Naive thymus-derived CD8-positive, alpha-beta T cell (primary cell): ENCODE results near the gene PAPPA. TPM values are rescaled to one million over a fixed set of nuclear protein-coding genes. Genes with fewer than 3 reads are reported as not detected.

Source experiments
- ATAC-seq, 2 donors: fragments of 150-1000 bp; cut with Tn5 transposase in 1 of 2; sonication (Bioruptor Pico), chemical (Tn5 transposase) in 1 of 2; 1 replicate in 1 of 2; 2 replicates in 1 of 2; pipeline ENCODE4 v1.10.0; 2021; ENCODE audit warnings: mild to moderate bottlenecking in 2 of 2, moderate library complexity in 2 of 2
- POLR2A ChIA-PET: fragments of 350-600 bp; sonication (Branson Sonifier 250); formaldehyde crosslinking; loops from one replicate; lab custom pipeline; 2021; ENCODE audit warnings: antibody characterized with exemption; lab: Charles Lee
- DNase-seq, 10 donors: peaks; one replicate each; pipeline versions ENCODE4 v3.0.0 to v3.0.0-alpha.2; 2020 to 2022
- H3K27ac Mint-ChIP-seq, 10 donors: one replicate each; pipeline ENCODE4 v1.8.0; 2020 to 2022; ENCODE audit warnings: mild to moderate bottlenecking in 10 of 10, mixed read lengths in 10 of 10, moderate library complexity in 4 of 10, inconsistent platforms in 1 of 10
- H3K27me3 Mint-ChIP-seq, 5 donors: one replicate each; pipeline ENCODE4 v1.8.0; 2021 to 2022; ENCODE audit warnings: mixed read lengths in 5 of 5
- H3K36me3 Mint-ChIP-seq, 3 donors: one replicate each; pipeline ENCODE4 v1.8.0; 2020 to 2022; ENCODE audit warnings: mixed read lengths in 3 of 3, mild to moderate bottlenecking in 2 of 3, inconsistent platforms in 1 of 3
- H3K4me1 Mint-ChIP-seq, 4 donors: one replicate each; pipeline ENCODE4 v1.8.0; 2021 to 2022; ENCODE audit warnings: mixed read lengths in 4 of 4
- H3K4me3 Mint-ChIP-seq, 10 donors: one replicate each; pipeline ENCODE4 v1.8.0; 2020 to 2022; ENCODE audit warnings: mild to moderate bottlenecking in 10 of 10, mixed read lengths in 10 of 10, moderate library complexity in 6 of 10, inconsistent platforms in 1 of 10
- H3K9me3 Mint-ChIP-seq, 9 donors: one replicate each; pipeline ENCODE4 v1.8.0; 2020 to 2022; ENCODE audit warnings: mixed read lengths in 9 of 9, mild to moderate bottlenecking in 3 of 9, inconsistent platforms in 1 of 9, moderate library complexity in 1 of 9
- polyA plus RNA-seq, 3 donors: library from polyadenylated mRNA; unstranded; fragments of 300-500 nt; fragmentation: Illumina TruSeq; gene quantifications; one replicate each; pipeline ENCODE4 v1.2.3, GENCODE V29; 2021
- total RNA-seq, 8 experiments: library from RNA in 2 of 8; stranded (reverse) in 2 of 8; gene quantifications; one replicate each; pipeline ENCODE4 v1.2.3 and lab custom pipeline; 2021 to 2026

The PAPPA gene
- total and polyA plus RNA-seq, 5 experiments from 2014 or later: 0.09 TPM; not detected in 4

GRCh38 chr9:116420993-116421538, 267.5 kb downstream of the PAPPA start:
- Mint-ChIP-seq H3K9me3 (peaks cover 0 to 3% (median 0%) of the 10 kb centered on the region in 9 donors), H3K4me1 (no peaks in the 10 kb centered on the region), H3K27ac (no peak overlapping the region), H3K27me3 (no peaks in the 10 kb centered on the region), H3K36me3 (peaks cover 14 to 56% (median 18%) of the 10 kb centered on the region in 3 donors), H3K4me3 (no peak overlapping the region)
- ATAC-seq (no peak), DNase-seq (no peak)
- POLR2A ChIA-PET: no interaction called here

GRCh38 chr9:116422119-116422979, 268.8 kb downstream of the PAPPA start:
- DNase-seq (no peak), ATAC-seq (no peak)
- H3K9me3 Mint-ChIP-seq: peaks cover 0 to 3% (median 0%) of the 10 kb centered on the region in 9 donors
- H3K27me3 Mint-ChIP-seq: no peaks in the 10 kb centered on the region
- H3K27ac Mint-ChIP-seq: no peak overlapping the region
- no peaks in the 10 kb centered on the region for H3K4me1 Mint-ChIP-seq
- peaks cover 15 to 57% (median 23%) of the 10 kb centered on the region in 3 donors for H3K36me3 Mint-ChIP-seq
- POLR2A ChIA-PET: no interaction called here
- H3K4me3 Mint-ChIP-seq: no peak overlapping the region

GRCh38 chr9:116423149-116423548, 269.6 kb downstream of the PAPPA start:
- no peak for ATAC-seq
- Mint-ChIP-seq H3K9me3 (peaks cover 0 to 3% (median 0%) of the 10 kb centered on the region in 9 donors), H3K4me3 (no peak overlapping the region), H3K36me3 (peaks cover 18 to 49% (median 29%) of the 10 kb centered on the region in 3 donors), H3K27me3 (no peaks in the 10 kb centered on the region), H3K27ac (no peak overlapping the region), H3K4me1 (no peaks in the 10 kb centered on the region)
- POLR2A ChIA-PET: no interaction called here
- DNase-seq: no peak

- ATAC-seq (no peak), DNase-seq (no peak)
- Mint-ChIP-seq H3K36me3 (peaks cover 13 to 37% (median 28%) of the 10 kb centered on the region in 3 donors), H3K4me3 (no peak overlapping the region), H3K9me3 (peaks cover 0 to 1% (median 0%) of the 10 kb centered on the region in 9 donors), H3K27me3 (no peaks in the 10 kb centered on the region), H3K4me1 (no peaks in the 10 kb centered on the region), H3K27ac (no peak overlapping the region)
- POLR2A ChIA-PET: no interaction called here
Measured at GRCh38 chr9:116425244-116425643, 271.7 kb downstream of the PAPPA start.

GRCh38 chr9:116430849-116431248, 277.3 kb downstream of the PAPPA start:
- peaks cover 0 to 1% (median 0%) of the 10 kb centered on the region in 9 donors for H3K9me3 Mint-ChIP-seq
- H3K4me1 Mint-ChIP-seq: no peaks in the 10 kb centered on the region
- peaks cover 11 to 35% (median 31%) of the 10 kb centered on the region in 3 donors for H3K36me3 Mint-ChIP-seq
- ATAC-seq (no peak), DNase-seq (no peak)
- POLR2A ChIA-PET: no interaction called here
- H3K4me3 Mint-ChIP-seq: no peak overlapping the region
- no peaks in the 10 kb centered on the region for H3K27me3 Mint-ChIP-seq
- H3K27ac Mint-ChIP-seq: no peak overlapping the region

- H3K36me3 Mint-ChIP-seq: peaks cover 8 to 32% (median 29%) of the 10 kb centered on the region in 3 donors
- no peaks in the 10 kb centered on the region for H3K27me3 Mint-ChIP-seq
- peaks cover 0 to 4% (median 0%) of the 10 kb centered on the region in 9 donors for H3K9me3 Mint-ChIP-seq
- DNase-seq: no peak
- no peak overlapping the region for H3K4me3 Mint-ChIP-seq
- no peaks in the 10 kb centered on the region for H3K4me1 Mint-ChIP-seq
- no peak for ATAC-seq
- no peak overlapping the region for H3K27ac Mint-ChIP-seq
- POLR2A ChIA-PET: no interaction called here
Measured at GRCh38 chr9:116432051-116432450, 278.5 kb downstream of the PAPPA start.

- H3K4me1 Mint-ChIP-seq: no peaks in the 10 kb centered on the region
- DNase-seq (no peak), ATAC-seq (no peak)
- no peaks in the 10 kb centered on the region for H3K27me3 Mint-ChIP-seq
- peaks cover 0 to 5% (median 2%) of the 10 kb centered on the region in 9 donors for H3K9me3 Mint-ChIP-seq
- H3K27ac Mint-ChIP-seq: no peak overlapping the region
- POLR2A ChIA-PET: no interaction called here
- peaks cover 17 to 50% (median 29%) of the 10 kb centered on the region in 3 donors for H3K36me3 Mint-ChIP-seq
- H3K4me3 Mint-ChIP-seq: no peak overlapping the region
Measured at GRCh38 chr9:116434314-116434713, 280.7 kb downstream of the PAPPA start.

- POLR2A ChIA-PET: no interaction called here
- Mint-ChIP-seq H3K36me3 (peaks cover 31 to 57% (median 43%) of the 10 kb centered on the region in 3 donors), H3K27me3 (no peaks in the 10 kb centered on the region), H3K4me1 (no peaks in the 10 kb centered on the region), H3K4me3 (no peak overlapping the region), H3K9me3 (peaks cover 0 to 6% (median 2%) of the 10 kb centered on the region in 9 donors), H3K27ac (no peak overlapping the region)
- ATAC-seq (no peak), DNase-seq (no peak)
Measured at GRCh38 chr9:116435706-116436105, 282.1 kb downstream of the PAPPA start.

- H3K27ac Mint-ChIP-seq: no peak overlapping the region
- peaks cover 0 to 6% (median 2%) of the 10 kb centered on the region in 9 donors for H3K9me3 Mint-ChIP-seq
- POLR2A ChIA-PET: no interaction called here
- H3K36me3 Mint-ChIP-seq: peaks cover 32 to 59% (median 47%) of the 10 kb centered on the region in 3 donors
- H3K27me3 Mint-ChIP-seq: no peaks in the 10 kb centered on the region
- no peak overlapping the region for H3K4me3 Mint-ChIP-seq
- ATAC-seq (no peak), DNase-seq (no peak)
- no peaks in the 10 kb centered on the region for H3K4me1 Mint-ChIP-seq
Measured at GRCh38 chr9:116436121-116436520, 282.5 kb downstream of the PAPPA start.

- H3K36me3 Mint-ChIP-seq: peaks cover 41 to 70% (median 47%) of the 10 kb centered on the region in 3 donors
- POLR2A ChIA-PET: no interaction called here
- peaks cover 0 to 6% (median 2%) of the 10 kb centered on the region in 9 donors for H3K9me3 Mint-ChIP-seq
- ATAC-seq (no peak), DNase-seq (no peak)
- H3K4me3 Mint-ChIP-seq: no peak overlapping the region
- no peaks in the 10 kb centered on the region for H3K4me1 Mint-ChIP-seq
- H3K27ac Mint-ChIP-seq: no peak overlapping the region
- no peaks in the 10 kb centered on the region for H3K27me3 Mint-ChIP-seq
Measured at GRCh38 chr9:116437411-116438370, 284.1 kb downstream of the PAPPA start.

GRCh38 chr9:116442528-116442927, 288.9 kb downstream of the PAPPA start:
- POLR2A ChIA-PET: no interaction called here
- Mint-ChIP-seq H3K4me3 (no peak overlapping the region), H3K36me3 (peaks cover 40 to 67% (median 40%) of the 10 kb centered on the region in 3 donors), H3K4me1 (no peaks in the 10 kb centered on the region), H3K9me3 (peaks cover 0 to 6% (median 0%) of the 10 kb centered on the region in 9 donors), H3K27me3 (no peaks in the 10 kb centered on the region), H3K27ac (no peak overlapping the region)
- no peak for ATAC-seq
- DNase-seq: no peak

- ATAC-seq: no peak
- H3K36me3 Mint-ChIP-seq: peaks cover 0 to 22% (median 0%) of the 10 kb centered on the region in 3 donors
- H3K27me3 Mint-ChIP-seq: no peaks in the 10 kb centered on the region
- DNase-seq: no peak
- no peak overlapping the region for H3K27ac Mint-ChIP-seq
- POLR2A ChIA-PET: no interaction called here
- H3K4me3 Mint-ChIP-seq: no peak overlapping the region
- H3K9me3 Mint-ChIP-seq: no peaks in the 10 kb centered on the region
- no peaks in the 10 kb centered on the region for H3K4me1 Mint-ChIP-seq
Measured at GRCh38 chr9:116447934-116448333, 294.3 kb downstream of the PAPPA start.
